ENCODE data around the gene NT5C3B.
"Not testable (repeated sequence)": the region's sequence is repeated elsewhere in the genome, so short reads cannot be mapped to it uniquely, and the experiment has no call there.

NT5C3B gene

DNA sequence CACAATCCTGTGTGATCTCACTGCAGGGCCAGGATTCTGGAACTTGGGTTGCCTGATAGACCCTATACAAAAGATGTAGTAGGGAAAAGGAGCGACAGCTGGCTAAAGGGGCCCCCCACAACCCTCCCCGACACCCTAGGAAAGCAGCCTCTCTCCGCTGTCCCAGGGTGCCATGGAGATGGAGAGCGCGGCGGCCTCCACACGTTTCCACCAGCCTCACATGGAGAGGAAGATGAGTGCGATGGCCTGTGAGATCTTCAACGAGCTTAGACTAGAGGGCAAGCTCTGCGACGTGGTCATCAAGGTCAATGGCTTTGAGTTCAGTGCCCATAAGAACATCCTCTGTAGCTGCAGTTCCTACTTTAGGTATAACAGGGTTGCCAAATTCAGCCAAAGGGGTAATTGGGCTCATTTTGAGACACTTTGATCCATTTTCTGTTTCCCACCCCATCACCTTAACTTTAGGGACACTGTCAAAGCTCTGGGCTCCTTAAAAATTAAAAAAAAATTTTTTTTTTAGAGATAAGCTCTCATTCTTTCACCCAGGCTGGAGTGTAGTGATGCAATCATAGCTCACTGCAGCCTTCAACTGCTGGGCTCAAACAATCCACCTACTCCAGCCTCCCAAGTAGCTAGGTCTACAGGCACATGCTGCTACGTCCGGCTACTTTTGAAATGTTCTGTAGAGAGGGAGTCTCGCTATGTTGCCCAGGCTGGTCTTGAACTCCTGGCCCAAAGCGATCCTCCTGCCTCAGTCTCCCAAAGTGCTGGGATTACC, 1.9 kb upstream of the NT5C3B start, which contains the start of gene KLHL10:
TSS of gene KLHL10 (plus strand) at position 65 of the 778 bp plus-strand sequence. CDS start at position 173, 108 bp downstream.
- no peak for DNase-seq

DNA sequence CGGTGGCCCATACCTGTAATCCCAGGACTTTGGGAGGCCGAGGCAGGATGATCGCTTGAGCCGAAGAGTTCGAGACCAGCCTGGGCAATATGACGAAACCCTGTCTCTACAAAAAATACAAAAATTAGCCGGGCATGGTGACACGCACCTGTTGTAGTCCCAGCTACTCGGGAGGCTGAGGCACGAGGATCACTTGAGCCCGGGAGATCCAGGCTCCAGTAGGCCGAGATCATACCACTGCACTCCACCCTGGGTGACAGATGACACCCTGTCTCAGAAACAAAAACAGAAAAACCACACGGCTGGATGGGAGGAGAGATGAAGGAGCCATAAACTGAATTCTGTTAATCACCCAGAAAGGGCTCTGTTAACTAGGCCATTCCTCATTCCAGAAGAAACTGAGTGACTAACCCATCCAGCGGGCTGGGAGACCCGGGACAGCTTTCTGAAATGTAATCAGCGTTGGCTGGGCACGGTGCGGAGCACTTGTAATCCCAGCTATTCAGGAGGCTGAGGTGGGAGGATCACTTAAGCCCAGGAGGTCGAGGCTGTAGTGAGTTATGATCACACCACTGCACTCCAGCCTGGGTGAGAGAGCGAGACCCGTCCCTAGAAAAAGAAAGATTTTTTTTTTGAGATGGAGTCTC, 641 bp upstream of the NT5C3B start:
- DNase-seq: no peak

DNA sequence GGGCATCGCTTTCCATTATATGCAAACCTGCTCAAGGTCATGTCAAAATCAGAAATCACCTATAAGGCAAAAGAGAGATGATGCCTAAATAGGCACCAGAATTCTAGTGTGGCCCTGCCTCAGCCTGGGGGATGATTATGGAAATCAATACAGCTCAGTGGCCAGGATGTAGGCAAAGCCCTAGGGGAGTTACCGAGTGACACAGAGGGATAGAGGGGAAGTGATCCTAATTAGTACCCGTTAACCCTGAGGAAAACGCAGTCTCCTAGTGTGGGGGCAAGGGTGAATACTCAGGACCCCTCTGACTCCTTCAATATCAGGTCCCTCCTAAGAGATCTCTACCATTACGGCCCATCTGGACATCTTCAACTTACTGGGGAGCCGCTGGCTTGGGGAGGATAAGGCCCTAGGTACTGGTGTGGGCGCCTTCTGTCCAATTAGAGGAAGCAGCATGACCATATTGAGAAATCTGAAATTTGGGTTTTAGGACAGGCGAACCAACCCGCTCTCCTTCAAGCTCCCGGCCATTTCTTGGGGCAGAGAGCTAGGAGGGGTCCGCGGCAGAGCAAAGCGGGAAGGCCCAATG, 725 bp downstream of the NT5C3B start:
- DNase-seq: no peak

DNA sequence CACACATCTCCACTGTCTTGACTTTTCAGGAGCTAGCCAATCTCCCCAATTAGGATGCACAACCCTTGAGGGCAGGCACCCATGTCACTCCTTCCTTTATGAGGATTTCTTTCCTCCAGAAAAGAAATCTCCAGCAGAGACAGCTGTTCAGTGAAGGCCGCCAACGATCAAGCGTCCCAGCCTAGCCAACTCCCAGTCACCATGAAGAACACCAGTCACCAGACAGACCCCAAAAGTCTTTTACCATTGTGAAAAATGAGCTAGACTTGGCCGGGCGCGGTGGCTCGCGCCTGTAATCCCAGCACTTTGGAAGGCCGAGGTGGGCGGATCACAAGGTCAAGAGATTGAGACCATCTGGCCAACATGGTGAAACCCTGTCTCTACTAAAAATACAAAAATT, 6.1 kb downstream of the NT5C3B start:
- not testable (repeated sequence) for DNase-seq

DNA sequence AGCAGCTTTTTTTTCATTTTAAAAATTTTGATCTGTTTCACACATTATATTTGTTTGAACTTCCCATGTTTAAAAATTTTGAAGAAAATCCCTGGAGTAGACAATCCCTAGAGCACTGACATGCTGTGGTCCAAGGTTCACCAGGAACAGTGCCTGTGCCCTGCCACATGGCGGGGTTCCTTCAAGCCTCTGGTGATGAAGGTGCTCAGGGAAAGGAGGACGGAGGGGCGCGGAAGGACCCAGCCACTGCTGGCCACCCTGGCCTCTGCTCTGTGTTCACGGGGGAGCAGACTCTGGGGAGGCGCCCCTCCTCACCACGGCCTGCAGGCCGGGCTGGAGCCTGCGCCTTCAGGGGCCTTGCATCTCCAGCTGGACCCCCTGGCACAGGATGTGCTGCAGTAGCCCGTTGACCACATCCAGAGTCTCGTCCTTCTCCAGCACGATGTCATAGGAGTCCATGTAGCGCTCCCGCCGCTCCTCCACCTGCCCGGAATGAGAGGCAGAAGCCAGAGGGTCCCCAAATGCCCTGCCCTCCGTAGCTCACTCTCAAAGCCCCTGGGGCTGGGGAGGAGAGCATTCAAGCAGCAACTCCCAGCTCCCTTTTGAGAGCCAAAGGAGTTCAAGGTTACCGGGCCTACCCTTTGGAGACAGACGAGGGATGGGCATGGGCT, 10.7 kb downstream of the NT5C3B start:
- no peak for DNase-seq

DNA sequence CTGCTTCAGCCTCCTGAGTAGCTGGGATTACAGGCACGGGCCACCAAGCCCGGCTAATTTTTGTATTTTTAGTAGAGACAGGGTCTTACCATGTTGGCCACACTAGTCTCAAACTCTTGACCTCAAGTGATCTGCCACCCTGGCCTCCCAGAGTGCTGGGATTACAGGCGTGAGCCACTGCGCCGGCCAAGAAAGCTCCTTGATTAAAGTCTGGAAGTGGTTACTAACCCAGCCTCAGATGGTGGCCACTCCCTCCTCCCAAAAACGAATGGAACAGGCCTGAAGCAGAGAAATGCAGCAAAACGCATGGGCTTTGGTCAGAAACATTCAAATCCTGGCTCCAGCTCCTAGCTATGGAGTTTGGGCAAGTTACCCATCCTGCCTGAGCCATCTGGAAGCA, 11.9 kb downstream of the NT5C3B start:
- DNase-seq: no peak

DNA sequence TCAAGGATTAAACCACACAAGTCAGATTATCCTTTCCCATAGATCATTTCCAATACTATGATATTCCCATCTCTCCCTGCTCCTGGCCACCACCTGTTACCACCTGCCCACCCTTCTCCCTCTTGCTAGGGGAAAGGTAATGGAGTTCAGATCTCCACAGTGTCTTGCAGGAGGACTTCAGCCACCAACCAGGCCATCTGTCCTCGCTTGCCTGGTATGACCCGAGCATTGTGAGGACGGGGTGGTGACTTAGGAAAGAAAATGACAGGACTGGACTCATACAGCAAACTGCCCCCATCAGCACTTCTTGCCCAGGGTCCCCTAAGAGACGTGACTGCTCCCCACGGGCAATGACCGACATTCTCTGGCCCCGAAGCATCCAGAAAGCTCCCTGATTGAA, 12.5 kb downstream of the NT5C3B start:
- no peak for DNase-seq

DNA sequence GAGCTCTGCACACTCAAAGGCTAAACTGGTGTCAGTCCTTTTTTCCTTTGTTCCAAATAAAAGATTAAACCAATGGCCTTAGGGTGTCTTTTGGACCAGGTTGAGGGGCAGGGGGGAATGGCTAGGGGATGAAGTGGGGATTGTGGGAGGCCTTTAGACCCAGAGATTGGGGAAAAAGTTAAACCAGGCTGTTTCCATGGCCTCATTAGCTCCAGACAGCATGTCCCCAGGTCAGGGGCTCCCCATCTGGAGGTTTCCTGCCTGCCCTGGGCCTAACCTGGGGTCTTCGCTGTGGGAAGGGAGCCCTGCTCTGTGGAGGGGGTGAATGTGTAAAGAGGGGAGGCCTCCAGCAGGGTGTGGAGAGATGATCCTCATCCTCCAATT, 12.9 kb downstream of the NT5C3B start:
- no peak for DNase-seq

DNA sequence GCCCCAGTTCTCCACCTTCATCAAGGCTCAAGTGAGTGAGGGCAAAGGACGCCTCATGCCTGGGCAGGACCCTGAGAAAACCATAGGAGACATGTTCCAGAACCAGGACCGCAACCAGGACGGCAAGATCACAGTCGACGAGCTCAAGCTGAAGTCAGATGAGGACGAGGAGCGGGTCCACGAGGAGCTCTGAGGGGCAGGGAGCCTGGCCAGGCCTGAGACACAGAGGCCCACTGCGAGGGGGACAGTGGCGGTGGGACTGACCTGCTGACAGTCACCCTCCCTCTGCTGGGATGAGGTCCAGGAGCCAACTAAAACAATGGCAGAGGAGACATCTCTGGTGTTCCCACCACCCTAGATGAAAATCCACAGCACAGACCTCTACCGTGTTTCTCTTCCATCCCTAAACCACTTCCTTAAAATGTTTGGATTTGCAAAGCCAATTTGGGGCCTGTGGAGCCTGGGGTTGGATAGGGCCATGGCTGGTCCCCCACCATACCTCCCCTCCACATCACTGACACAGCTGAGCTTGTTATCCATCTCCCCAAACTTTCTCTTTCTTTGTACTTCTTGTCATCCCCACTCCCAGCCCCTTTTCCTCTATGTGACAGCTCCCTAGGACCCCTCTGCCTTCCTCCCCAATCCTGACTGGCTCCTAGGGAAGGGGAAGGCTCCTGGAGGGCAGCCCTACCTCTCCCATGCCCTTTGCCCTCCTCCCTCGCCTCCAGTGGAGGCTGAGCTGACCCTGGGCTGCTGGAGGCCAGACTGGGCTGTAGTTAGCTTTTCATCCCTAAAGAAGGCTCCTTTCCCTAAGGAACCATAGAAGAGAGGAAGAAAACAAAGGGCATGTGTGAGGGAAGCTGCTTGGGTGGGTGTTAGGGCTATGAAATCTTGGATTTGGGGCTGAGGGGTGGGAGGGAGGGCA, 13.6 kb downstream of the NT5C3B start:
- no peak for DNase-seq

DNA sequence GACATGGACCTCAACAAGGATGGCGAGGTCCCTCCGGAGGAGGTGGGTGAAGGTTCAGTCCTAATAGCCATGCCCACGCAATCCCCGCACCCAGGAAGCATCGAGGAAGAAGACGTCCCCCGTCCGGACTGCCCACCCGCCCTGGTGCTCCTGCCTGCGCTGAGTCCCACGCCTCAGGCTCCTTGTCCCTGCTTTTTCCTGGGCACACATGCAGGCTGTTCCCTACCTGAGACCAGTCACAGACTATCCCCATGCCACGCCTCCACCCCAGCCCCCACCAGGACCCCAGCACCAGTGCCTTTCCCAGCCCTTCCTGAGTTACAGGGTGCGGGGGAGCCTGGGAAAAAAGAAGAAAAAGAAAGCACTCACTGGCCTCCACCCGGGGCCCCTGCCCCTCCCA, 14.3 kb downstream of the NT5C3B start:
- DNase-seq: no peak

DNA sequence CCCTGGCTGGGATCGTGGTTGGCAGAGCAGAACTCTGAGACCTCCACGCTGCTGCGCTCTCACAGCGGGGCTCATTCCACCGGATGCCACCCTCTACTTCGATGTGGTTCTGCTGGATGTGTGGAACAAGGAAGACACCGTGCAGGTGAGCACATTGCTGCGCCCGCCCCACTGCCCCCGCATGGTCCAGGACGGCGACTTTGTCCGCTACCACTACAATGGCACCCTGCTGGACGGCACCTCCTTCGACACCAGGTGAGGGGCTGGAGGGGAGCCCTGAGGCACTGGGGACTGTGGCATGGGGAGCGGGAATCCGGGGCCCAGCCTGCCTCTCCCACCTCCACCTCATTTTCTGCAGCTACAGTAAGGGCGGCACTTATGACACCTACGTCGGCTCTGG, 18.0 kb downstream of the NT5C3B start:
- no peak for DNase-seq

DNA sequence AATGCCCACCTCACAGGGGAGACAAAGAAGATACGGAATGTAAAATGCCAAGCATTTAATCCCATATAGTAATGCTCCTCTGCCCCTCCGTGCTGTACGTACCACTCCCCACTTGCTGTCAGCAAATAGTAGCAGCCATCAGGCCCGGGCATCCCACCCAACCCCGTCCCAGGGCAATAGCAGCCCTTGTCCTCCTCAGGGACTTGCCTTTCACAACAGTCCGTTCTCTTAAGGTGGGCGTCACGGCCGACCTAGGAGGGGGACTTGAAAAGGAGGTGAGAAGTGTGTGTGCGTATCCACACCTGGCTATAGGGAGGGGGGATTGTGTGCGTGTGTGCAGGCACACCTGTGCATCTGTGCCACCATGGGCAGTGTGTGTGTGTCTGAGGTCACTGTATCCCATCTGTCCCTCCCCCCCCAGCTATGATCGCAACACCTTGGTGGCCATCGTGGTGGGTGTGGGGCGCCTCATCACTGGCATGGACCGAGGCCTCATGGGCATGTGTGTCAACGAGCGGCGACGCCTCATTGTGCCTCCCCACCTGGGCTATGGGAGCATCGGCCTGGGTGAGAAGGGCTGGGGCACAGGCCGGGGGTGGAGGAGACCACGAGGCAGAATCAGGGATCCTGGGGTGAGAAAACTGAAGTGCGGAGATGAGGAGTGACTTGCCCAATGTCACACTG, 19.3 kb downstream of the NT5C3B start:
- DNase-seq: no peak

DNA sequence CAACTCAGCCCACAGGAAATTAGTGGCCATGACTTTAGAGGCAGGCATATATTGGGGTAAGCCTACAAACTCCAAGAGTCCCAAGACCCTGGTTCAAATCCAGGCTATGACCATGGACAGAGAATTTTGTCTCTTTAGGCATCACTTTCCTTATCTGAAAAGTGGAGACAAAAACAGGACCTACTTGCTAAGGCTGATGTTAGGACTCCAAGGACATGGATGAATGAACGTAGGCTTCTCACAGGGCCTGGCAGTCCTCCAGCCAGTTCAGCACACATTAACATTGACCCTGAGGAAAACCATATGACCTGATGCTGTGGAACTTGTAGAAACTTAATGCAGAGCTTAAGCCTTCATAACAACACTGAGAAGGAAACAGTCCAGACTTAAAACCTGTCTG, 21.8 kb downstream of the NT5C3B start:
- no peak for DNase-seq

DNA sequence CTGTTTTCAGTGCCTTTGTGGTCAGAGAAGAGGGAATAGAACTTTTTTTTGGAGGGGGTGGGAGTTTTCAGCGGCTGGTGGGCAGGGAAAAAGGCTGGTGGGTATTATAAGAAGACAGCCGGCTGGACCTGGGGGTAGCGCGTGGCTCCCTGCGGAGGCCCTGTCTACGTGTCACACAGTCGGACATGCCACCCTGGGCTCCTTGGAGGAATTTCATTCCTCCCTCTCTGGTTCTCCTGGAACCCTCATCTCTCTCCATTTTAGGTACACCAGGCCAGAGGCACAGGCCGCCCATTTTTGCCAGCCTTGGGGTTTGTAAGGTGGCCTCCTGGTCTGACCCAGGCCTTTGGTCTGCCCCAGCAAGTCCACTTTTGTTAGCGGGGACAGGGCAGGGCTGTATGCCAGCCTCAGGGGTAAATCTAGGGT, 22.3 kb downstream of the NT5C3B start:
- DNase-seq: no peak

DNA sequence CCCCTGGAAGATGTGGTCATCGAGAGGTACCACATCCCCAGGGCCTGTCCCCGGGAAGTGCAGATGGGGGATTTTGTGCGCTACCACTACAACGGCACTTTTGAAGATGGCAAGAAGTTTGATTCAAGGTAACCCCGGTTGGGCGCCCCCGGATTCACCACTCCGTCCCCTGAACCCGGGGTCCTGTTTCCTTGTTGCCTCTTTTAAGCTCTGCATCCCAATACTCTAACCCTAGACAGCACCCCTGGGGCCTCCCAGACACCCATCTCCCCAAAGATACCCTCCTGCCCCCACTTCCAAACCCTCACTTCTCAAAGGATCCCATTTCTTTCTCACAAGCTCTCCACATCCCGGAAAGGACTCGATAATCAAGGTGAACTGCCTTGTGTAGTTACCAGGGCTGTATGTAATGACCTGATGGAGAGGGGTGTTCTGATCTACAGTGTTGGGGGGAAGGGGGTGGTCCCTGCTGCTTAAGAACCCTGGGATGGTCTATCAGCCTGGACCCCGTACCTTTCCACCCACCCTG, 22.8 kb downstream of the NT5C3B start:
- DNase-seq: no peak

DNA sequence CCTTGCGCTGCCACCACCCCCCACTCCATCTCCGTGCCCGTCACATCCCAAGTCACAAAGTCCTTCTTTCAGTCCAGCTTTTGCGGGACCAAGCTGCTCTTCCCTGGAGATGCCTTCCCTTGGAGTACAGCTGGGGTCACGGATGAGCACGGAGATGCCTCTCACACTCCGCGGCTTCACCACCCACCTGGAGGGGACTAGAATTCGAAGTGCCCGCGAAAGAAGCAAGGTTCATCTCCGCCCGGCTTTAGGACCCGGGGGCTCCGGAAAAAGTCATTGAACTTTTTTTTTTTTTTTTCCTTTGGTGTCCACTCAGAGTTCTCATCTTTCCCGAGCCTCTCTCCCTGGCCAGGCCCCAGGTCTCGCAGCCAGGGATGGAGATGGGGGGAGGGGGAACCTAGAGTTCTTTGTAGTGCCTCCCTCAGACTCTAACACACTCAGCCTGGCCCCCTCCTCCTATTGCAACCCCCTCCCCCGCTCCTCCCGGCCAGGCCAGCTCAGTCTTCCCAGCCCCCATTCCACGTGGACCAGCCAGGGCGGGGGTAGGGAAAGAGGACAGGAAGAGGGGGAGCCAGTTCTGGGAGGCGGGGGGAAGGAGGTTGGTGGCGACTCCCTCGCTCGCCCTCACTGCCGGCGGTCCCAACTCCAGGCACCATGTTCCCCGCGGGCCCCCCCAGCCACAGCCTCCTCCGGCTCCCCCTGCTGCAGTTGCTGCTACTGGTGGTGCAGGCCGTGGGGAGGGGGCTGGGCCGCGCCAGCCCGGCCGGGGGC, 23.5 kb downstream of the NT5C3B start, which contains the start of gene FKBP10:
TSS of gene FKBP10 (plus strand) at position 624 of the 771 bp plus-strand sequence. CDS start at position 655, 31 bp downstream.
- peak in 4 of 6 experiments; percentile 13 to 67 (median 43) for DNase-seq

DNA sequence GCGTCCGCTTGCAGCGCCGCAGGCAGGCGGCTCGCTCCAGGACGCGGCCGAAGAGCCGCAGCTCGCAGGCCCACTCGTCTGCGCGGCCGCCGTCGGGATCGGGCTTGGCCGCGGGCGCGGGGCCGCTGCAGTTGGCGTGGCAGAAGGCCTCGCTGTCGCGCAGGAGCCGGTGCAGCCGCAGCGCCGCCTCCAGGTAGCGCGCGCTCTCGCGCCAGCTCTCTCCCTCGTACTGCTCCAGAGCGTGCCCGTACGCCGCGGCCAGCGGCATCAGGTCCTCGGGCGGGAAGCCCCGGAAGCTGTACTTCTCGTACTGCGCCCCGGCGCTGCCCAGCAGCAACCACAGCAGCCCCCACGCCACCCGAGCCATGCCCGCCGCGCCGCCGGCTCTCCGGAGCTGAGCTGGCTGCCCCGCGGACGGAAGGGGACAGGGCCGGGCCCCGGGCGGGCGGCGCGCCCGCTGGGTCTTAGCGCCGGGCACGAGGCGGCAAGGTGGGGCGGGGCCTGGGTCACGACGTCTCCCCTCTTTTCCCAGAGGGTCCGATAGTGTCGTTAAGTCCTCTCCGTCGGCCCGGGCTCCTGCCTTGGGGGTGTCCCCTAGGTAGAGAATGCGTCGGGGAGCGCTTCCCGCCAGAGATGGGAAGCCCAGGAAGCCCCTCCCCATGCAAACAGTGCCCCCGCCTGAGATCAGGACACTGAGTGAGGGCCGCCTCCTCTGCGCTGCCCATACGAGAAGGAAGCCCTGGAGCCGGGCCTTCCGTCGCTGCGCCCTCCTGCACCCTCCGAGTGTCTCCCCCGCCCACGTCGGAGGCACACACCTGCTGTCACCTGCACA, 24.3 kb downstream of the NT5C3B start, which contains the start of gene P3H4:
TSS of gene P3H4 (minus strand) at position 401 of the 832 bp plus-strand sequence. CDS start at position 367, 34 bp downstream.
- DNase-seq: peak; percentile 50 to 81 (median 73)

DNA sequence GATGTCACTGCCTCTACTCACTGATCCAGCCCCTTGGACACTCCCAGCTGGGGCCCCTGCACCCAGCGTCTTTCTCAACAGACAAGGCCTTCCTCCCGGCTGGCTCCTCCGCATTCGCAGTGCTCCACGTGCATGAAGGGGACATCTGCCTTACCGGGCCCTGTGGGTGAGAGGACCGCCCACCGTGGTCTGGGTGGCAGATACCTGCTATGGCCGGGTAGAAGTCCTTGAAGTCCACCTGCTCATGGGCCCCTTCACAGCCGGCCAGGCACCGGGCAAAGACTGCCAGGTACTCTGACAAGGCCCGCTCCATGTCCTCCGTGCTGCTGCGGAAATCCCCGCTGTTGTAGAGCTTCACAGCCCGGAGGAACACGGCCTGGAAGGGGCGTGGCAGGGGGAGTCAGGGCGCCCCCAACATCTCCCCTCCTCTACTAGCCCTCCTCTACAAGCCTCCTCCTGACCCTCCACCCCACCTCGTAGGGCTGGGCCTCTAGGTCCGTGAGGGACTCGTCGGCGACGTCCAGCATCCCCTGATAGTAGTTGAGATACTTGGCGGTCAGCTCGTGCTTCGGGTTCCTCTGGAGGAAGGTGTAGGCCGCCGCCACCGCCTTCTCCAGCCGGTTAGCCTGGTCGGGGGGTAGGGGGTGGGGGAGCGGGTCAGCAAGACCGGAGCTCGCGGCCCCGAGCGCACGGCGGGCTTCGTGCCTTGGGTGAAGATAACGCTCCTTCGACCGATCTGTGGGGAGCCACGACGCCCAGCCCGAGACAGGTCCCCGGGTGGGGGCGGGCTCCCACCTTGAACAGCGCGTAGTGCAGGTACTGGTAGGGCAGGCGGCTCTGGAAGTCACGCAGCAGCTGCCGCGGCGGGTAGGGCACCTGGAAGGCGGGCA, 25.1 kb downstream of the NT5C3B start:
- peak in 4 of 6 experiments; percentile 37 to 79 (median 63) for DNase-seq
